Measurements from ENCODE around the gene TMEM253. TPM values are rescaled to one million over a fixed set of nuclear protein-coding genes. Genes with fewer than 3 reads are reported as not detected.

The TMEM253 gene
- total RNA-seq, 1 experiment from 2014 or later, result 0.24 TPM

GRCh38 chr14:21123429-21123828, 22.6 kb downstream of the TMEM253 start:
- no TSS peak for BruUV-seq (replicated peaks)
- no peak for DNase-seq
- no peak overlapping the region for H3K4me3 Mint-ChIP-seq (ENCODE audit: low read depth, unreplicated experiment)
- H3K27me3 Mint-ChIP-seq (ENCODE audit: unreplicated experiment), result peaks cover 71% of the 10 kb centered on the region
- TF ChIP-seq, protein P1, sequence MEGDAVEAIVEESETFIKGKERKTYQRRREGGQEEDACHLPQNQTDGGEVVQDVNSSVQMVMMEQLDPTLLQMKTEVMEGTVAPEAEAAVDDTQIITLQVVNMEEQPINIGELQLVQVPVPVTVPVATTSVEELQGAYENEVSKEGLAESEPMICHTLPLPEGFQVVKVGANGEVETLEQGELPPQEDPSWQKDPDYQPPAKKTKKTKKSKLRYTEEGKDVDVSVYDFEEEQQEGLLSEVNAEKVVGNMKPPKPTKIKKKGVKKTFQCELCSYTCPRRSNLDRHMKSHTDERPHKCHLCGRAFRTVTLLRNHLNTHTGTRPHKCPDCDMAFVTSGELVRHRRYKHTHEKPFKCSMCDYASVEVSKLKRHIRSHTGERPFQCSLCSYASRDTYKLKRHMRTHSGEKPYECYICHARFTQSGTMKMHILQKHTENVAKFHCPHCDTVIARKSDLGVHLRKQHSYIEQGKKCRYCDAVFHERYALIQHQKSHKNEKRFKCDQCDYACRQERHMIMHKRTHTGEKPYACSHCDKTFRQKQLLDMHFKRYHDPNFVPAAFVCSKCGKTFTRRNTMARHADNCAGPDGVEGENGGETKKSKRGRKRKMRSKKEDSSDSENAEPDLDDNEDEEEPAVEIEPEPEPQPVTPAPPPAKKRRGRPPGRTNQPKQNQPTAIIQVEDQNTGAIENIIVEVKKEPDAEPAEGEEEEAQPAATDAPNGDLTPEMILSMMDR (IDR thresholded peaks at IDR 0.05; ENCODE audit: unreplicated experiment), result no peak
- H3K27ac Mint-ChIP-seq (ENCODE audit: unreplicated experiment), result no peak overlapping the region
- no peaks in the 10 kb centered on the region for H3K9me3 Mint-ChIP-seq (ENCODE audit: low read depth, unreplicated experiment)
- intact Hi-C loops (cut with micrococcal nuclease; ENCODE audit: unreplicated experiment), result no loop called here
- no peaks in the 10 kb centered on the region for H3K36me3 Mint-ChIP-seq (ENCODE audit: insufficient read depth, unreplicated experiment)
- CTCF ChIA-PET, result interaction anchor here (0.6 to 0.9 kb wide), 2 partner anchors 14 to 781 kb away, joined by 4 read pairs; no protein-coding TSS in a partner anchor
- no peaks in the 10 kb centered on the region for H3K4me1 Mint-ChIP-seq (ENCODE audit: low read depth, unreplicated experiment)

GRCh38 chr14:21133901-21134300, 33.0 kb downstream of the TMEM253 start:
- intact Hi-C loops (cut with micrococcal nuclease; ENCODE audit: unreplicated experiment), result no loop called here
- Mint-ChIP-seq H3K27me3 (ENCODE audit: unreplicated experiment) (peaks cover 17% of the 10 kb centered on the region), H3K36me3 (ENCODE audit: insufficient read depth, unreplicated experiment) (no peaks in the 10 kb centered on the region), H3K4me1 (ENCODE audit: low read depth, unreplicated experiment) (peaks cover 17% of the 10 kb centered on the region), H3K27ac (ENCODE audit: unreplicated experiment) (no peak overlapping the region), H3K9me3 (ENCODE audit: low read depth, unreplicated experiment) (peaks cover 3% of the 10 kb centered on the region), H3K4me3 (ENCODE audit: low read depth, unreplicated experiment) (no peak overlapping the region)
- no peak for DNase-seq
- TF ChIP-seq, protein P1 (IDR thresholded peaks at IDR 0.05; ENCODE audit: unreplicated experiment), result no peak
- BruUV-seq (replicated peaks), result no TSS peak
- CTCF ChIA-PET, result no interaction called here

DNA sequence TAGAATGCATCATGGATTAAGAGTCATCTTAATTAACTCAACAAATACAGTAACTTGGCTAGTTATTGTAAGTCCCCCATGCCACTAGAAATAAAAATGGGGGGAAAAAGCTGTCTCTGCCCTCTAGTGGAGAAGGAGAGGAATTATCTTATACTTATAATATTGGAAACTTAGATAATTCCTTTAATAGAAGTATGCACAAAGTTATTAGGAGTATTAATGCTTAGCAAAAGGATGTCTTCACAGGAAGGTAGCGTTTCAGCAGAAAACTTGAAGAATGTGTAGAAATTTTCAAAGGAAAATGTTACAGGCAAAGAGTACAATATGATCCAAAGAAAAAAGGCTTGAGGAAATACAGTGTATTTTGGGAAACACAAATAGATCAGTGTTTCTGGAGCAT, 35.2 kb downstream of the TMEM253 start:
- Mint-ChIP-seq H3K27me3 (ENCODE audit: unreplicated experiment) (peaks cover 17% of the 10 kb centered on the region), H3K9me3 (ENCODE audit: low read depth, unreplicated experiment) (peaks cover 3% of the 10 kb centered on the region), H3K4me1 (ENCODE audit: low read depth, unreplicated experiment) (peaks cover 17% of the 10 kb centered on the region), H3K27ac (ENCODE audit: unreplicated experiment) (no peak overlapping the region), H3K36me3 (ENCODE audit: insufficient read depth, unreplicated experiment) (no peaks in the 10 kb centered on the region), H3K4me3 (ENCODE audit: low read depth, unreplicated experiment) (no peak overlapping the region)
- CTCF ChIA-PET, result interaction anchor here (0.9 to 1.1 kb wide), 2 partner anchors 33 to 64 kb away, joined by 3 read pairs; no protein-coding TSS in a partner anchor
- no TSS peak for BruUV-seq (replicated peaks)
- no peak for DNase-seq
- TF ChIP-seq, protein P1 (IDR thresholded peaks at IDR 0.05; ENCODE audit: unreplicated experiment), result peak; percentile 47
- intact Hi-C loops (cut with micrococcal nuclease; ENCODE audit: unreplicated experiment), result no loop called here

DNA sequence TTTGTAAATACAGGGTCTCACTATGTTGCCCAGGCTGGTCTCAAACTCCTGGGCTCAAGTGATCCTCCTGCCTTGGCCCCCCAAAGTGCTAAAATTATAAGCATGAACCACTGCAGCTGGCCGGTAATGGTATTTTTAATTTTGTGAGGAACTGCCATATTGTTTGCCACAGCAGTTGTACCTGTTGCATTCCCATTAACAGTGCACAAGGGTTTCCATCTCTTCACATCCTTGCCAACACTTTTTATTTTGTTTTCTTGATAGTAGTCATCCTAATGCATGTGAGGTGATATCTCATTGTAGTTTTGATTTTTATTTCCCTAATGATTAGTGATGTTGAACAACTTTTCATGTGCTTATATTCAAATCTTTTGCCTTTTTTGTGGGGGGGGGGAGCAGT, 41.5 kb downstream of the TMEM253 start:
- TF ChIP-seq, protein P1 (IDR thresholded peaks at IDR 0.05; ENCODE audit: unreplicated experiment), result no peak
- DNase-seq, result no peak
- BruUV-seq (replicated peaks), result no TSS peak
- CTCF ChIA-PET, result no interaction called here
- Mint-ChIP-seq H3K27me3 (ENCODE audit: unreplicated experiment) (no peaks in the 10 kb centered on the region), H3K27ac (ENCODE audit: unreplicated experiment) (no peak overlapping the region), H3K4me1 (ENCODE audit: low read depth, unreplicated experiment) (peaks cover 3% of the 10 kb centered on the region), H3K4me3 (ENCODE audit: low read depth, unreplicated experiment) (no peak overlapping the region), H3K36me3 (ENCODE audit: insufficient read depth, unreplicated experiment) (no peaks in the 10 kb centered on the region), H3K9me3 (ENCODE audit: low read depth, unreplicated experiment) (peaks cover 3% of the 10 kb centered on the region)
- intact Hi-C loops (cut with micrococcal nuclease; ENCODE audit: unreplicated experiment), result no loop called here

Measured in Calu3 (cell line).